AG09309 (cell line): ENCODE results near the gene PDLIM7.

Experiments used
- DNase-seq: peaks from one replicate; pipeline ENCODE4 v3.0.0-alpha.2; 2010; ENCODE audit warnings: low read depth
- H3K4me3 ChIP-seq: 2 replicates; pipeline ENCODE4 v1.5.1; 2011; ENCODE audit warnings: mild to moderate bottlenecking, low read depth, low read length, moderate library complexity; ENCODE audit not compliant: control insufficient read depth
- CTCF ChIP-seq: IDR thresholded peaks from 2 replicates; pipeline ENCODE4 v1.5.1; 2011; ENCODE audit warnings: mild to moderate bottlenecking, low read depth, low read length, inconsistent platforms; ENCODE audit not compliant: insufficient read depth, control insufficient read depth; ENCODE audit errors: missing control alignments

PDLIM7 gene

GRCh38 chr5:177477701-177478477 lies 19.5 kb downstream of the PDLIM7 start:
- no peak for TF ChIP-seq CTCF
- H3K4me3 ChIP-seq, result no peak overlapping the region
- no peak for DNase-seq

GRCh38 chr5:177476531-177477233 lies 20.7 kb downstream of the PDLIM7 start:
- DNase-seq, result no peak
- no peak for TF ChIP-seq CTCF

GRCh38 chr5:177475563-177476427 lies 21.6 kb downstream of the PDLIM7 start:
- no peak for DNase-seq
- H3K4me3 ChIP-seq, result no peak overlapping the region
- no peak for TF ChIP-seq CTCF

More at GRCh38 chr5:177476531-177477233, 20.7 kb downstream of the PDLIM7 start:
- no peak overlapping the region for H3K4me3 ChIP-seq

GRCh38 chr5:177474846-177475562 lies 22.4 kb downstream of the PDLIM7 start:
- no peak overlapping the region for H3K4me3 ChIP-seq
- no peak for TF ChIP-seq CTCF
- no peak for DNase-seq

- no peak for DNase-seq
- no peak overlapping the region; the same call in 1 of the 2 replicates for H3K4me3 ChIP-seq
- no peak for TF ChIP-seq CTCF
These were observed 23.4 kb downstream of the PDLIM7 start for GRCh38 chr5:177474002-177474476.
